Stimulated activated CD4-positive, alpha-beta T cell treated with anti-CD3 and anti-CD28 coated beads, TNF-alpha, amount 100 ng/mL, for 48 hours (primary cell): ENCODE results near the gene ANKRD40.
A peak's percentile ranks its signal among the peaks of the same experiment; 100 is the strongest.

ENCODE experiments used
- DNase-seq, 3 donors: peaks; one replicate each; pipeline ENCODE4 v3.0.0-alpha.2; 2020; ENCODE audit warnings: low read depth in 3 of 3

The ANKRD40 gene

DNA sequence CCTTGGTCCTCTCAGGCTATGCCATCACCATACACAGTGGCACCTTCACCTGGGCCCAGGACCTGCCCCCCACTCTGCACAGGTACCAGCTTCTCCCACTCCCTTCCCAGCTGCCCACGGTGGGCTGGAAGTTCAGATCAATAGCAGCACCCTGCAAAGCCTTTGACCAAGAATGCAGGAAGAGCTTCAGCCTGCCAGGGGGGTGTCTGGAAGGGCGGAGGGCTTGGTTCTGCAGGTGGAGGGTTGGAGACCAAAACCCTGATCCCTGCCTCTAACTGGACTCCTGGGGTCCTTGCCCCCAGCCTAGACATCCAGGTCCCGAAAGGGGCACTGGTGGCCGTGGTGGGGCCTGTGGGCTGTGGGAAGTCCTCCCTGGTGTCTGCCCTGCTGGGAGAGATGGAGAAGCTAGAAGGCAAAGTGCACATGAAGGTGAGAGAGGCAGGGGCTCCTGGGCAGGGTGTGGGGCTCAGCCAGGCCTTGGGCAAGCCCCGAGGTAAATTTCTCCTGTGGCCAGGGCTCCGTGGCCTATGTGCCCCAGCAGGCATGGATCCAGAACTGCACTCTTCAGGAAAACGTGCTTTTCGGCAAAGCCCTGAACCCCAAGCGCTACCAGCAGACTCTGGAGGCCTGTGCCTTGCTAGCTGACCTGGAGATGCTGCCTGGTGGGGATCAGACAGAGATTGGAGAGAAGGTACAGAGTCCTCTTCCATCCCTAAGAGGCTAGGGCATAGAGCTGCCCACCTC is 38.7 kb downstream of the ANKRD40 start:
- DNase-seq = no peak

DNA sequence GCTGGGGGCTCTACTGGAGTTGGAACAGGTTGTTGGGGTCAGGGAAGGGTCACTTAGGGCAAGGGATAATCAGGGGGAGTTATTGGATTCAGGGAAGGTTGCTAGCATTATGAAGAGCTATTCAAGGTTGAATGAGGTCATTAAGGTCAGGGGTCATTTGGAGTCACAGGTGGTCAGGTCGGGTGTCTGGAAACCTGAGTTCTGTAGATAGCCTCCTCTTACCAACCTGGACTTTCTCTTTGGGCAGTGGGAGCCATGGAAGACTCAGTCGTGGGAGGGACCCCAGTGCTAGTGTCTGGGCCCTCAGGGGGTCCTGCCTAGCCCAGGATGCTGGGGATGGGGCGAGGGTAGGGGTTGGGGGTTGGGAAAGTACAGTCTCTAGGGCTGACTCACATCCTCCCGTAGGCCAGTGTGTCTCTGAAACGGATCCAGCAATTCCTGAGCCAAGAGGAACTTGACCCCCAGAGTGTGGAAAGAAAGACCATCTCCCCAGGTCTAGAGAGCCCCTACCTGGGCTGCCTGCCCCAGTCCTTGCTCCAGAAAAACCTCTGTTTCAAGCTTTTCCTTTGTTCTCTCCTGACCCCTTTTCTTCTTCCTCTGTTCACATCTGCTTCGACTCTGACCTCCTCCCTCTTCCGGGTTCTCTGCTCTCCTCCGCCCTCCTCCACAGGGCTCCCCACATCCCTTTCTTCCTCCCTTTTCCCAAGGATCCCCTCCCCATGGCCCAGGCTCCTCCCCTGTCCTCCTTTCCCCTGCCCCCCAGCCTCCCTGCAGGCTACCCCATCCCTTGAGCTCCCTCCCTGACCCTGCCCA is 39.5 kb downstream of the ANKRD40 start:
- DNase-seq = no peak

DNA sequence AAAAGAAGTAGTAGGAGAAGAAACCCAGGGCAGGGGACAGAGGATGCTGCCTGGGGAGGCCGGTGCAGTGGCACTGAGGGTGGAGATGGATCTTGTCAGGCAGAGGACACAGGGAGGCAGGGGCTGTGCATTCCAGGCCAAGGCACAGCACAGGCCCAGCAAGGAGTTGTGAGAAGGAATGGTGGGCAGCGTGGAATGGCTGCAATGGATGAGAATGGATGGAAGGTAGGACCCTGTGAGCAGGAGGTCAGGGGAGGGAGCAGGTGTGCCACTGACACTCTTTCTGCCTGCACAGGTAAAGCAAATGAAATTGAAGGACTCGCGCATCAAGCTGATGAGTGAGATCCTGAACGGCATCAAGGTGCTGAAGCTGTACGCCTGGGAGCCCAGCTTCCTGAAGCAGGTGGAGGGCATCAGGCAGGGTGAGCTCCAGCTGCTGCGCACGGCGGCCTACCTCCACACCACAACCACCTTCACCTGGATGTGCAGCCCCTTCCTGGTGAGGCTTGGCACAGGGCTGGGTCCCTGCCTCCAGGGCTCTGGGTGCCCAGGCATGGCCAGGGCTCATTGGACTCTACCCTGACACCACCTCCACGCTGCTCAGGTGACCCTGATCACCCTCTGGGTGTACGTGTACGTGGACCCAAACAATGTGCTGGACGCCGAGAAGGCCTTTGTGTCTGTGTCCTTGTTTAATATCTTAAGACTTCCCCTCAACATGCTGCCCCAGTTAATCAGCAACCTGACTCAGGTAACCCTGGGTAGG is 40.3 kb downstream of the ANKRD40 start:
- DNase-seq = no peak

DNA sequence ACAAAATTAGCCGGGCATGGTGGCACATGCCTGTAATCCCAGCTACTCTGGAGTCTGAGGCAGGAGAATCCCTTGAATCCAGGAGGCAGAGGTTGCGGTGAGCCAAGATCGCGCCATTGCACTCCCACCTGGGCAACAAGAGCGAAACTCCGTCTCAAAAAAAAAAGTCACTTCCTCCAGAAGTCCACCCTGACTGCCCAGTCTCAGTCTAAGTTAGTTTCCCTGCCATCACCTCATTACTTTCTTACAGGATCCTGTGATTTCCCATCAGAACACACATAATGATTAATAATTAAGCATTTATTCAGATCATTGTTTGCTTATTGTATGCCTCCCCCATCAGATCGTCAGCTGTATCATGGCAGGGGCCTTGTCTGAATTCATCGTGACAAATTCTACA is 41.4 kb downstream of the ANKRD40 start:
- DNase-seq = no peak

DNA sequence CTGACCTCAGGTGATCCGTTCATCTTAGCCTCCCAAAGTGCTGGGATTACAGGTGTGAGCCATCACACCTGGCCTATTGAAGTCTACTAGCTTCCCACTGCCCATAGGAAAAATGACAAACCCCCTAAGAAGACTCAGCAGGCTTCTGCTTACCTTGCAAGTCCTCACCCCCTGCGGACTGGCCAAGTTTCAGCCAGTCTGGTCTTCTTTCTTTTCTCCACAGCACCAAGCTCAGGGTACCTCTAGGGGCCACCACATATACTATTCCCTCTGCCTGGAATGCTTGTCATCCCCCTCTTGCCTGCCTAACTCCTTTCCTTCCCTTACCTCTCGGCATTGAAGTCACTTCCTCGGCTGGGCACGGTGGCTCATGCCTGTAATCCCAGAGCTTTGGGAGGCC is 41.9 kb downstream of the ANKRD40 start:
- DNase-seq = no peak

DNA sequence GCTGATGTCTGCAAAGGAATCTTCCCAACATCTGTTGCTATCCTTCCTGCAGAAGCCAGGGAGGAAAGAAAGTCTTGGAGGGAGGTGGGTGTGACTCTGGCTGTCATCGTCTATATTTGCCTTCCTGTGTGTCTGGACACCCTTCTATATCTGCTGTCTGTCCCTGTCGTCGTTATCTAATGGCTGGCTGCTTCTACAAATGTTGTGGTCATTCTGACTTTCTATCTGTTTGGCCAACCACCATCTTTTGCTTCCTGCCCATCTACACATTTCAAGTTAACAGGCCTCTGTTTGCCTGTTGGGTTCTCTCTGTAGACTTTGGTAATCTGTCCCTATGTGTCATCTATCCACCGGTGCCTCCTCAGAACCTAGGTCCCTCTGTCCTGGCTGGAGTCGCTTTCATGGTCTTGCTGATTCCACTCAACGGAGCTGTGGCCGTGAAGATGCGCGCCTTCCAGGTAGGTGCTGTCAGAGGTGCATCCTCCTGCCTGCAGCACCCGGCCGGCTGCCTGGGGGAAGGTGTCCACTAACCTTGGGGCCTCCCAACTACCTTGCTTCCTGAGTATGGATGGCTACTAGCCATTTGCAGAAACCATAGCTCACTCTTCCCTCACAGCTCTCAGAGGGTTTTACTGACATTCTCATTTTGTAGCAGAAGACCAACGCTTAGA is 42.8 kb downstream of the ANKRD40 start:
- no peak for DNase-seq

DNA sequence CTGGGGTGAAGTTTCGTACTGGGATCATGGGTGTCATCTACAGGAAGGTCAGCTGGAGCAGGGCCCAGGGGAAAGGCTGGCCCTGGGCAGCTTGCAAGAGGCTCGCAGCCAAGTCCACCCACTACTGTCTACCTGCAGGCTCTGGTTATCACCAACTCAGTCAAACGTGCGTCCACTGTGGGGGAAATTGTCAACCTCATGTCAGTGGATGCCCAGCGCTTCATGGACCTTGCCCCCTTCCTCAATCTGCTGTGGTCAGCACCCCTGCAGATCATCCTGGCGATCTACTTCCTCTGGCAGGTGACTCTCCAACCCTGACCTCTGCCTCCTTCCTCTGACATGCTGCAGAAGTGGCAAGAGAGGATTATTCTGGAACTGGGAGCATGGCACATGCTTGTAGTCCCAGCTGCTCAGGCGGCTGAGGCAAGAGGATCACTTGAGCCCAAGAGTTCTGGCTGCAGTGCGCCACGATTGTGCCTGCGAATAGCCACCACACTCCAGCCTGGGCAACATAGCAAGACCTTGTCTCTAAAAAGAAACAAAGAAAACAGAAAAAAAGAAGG is 43.8 kb downstream of the ANKRD40 start:
- DNase-seq = no peak

DNA sequence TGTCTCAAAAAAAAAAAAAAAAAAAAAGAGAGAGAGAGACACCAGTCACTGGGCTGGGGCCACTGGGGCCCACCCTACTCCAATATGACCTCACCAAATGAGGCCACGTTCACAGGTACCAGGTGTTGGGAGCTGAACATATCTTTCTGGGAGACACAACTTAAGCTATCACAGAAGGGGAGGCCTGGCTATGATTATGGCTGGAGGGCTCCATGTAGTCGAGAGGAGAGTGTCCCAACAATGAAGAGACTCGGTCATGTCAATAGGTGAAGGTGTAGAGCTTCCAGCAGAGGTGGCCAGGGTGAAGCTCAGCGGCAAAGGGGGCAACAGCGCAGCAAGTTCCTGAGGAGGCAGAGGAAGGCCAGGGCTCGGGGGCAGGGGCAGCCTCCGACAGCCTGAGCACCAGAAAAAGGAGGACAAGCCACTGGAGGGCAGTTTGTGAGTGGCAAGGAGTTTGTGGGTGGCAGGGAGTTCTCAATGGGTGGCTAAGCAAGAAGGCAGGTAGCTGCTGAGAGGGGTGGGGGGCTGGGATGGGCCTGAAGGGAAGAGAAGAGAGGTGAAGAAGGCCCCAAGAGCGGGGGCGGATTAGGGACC is 45.0 kb downstream of the ANKRD40 start:
- DNase-seq = no peak

DNA sequence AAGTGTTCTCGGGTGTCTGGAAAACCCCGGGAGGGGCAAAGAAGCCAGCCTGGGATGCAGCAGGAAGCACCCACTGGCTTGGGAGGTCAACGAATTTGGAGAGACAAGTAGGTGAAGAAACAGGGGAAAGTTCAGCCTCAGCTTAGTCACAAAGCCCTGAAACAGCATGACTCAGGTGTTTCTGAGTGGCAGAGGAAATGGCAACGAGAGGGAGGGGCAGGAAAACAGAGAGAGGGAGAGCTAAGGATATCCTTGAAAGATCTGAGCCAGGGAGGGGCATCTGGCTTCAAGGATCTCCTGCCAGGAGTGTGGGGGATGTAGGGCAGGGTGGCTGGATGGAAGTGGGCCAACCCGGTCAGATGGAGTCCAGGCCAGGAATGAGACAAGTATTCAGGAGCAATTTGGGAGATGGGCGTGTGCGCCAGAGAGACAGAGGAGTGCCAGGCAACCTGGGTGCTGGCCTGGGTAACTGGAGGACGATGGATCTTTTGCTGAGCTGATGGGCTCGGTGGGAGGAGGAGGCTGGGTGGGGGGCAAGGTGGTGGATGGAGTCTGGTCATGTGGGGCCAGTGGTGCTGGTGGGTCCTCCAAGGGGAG is 45.8 kb downstream of the ANKRD40 start:
- DNase-seq = peak; percentile 4 to 36 (median 21)

DNA sequence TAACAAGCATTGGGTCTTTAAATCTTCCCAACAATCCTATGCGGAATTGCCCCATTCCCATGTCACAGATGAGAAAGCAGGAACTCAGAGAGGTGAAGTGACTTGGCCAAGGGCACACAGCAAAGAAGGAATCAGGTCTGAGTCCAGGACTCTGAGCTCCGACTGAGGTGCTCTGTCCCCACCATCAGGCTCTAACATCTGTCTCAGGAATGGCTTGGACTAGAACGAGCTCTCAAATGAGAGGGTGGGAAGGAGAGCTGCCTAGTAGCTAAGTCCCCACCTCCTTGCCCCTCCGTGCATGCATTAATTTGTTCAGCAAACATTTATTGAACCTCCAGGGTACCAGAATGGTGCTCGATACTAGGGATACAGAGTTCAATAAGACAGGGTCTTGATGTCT is 46.4 kb downstream of the ANKRD40 start:
- no peak for DNase-seq

DNA sequence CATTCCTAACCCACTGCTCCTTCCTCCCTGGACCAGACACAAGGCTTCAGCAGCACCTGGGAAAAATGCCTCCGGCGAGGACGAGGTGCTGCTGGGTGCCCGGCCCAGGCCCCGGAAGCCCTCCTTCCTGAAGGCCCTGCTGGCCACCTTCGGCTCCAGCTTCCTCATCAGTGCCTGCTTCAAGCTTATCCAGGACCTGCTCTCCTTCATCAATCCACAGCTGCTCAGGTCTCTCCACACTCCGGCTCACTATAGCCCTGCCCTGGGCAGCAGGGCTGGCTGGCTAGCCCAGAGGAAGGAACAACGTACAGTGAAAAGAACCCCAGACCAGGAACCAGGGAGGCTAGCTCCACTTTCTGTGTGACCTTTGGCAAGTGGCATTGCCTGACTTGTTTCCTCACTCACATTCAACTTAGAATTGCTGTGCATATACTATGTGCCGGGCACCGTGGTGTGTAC is 46.8 kb downstream of the ANKRD40 start:
- no peak for DNase-seq

DNA sequence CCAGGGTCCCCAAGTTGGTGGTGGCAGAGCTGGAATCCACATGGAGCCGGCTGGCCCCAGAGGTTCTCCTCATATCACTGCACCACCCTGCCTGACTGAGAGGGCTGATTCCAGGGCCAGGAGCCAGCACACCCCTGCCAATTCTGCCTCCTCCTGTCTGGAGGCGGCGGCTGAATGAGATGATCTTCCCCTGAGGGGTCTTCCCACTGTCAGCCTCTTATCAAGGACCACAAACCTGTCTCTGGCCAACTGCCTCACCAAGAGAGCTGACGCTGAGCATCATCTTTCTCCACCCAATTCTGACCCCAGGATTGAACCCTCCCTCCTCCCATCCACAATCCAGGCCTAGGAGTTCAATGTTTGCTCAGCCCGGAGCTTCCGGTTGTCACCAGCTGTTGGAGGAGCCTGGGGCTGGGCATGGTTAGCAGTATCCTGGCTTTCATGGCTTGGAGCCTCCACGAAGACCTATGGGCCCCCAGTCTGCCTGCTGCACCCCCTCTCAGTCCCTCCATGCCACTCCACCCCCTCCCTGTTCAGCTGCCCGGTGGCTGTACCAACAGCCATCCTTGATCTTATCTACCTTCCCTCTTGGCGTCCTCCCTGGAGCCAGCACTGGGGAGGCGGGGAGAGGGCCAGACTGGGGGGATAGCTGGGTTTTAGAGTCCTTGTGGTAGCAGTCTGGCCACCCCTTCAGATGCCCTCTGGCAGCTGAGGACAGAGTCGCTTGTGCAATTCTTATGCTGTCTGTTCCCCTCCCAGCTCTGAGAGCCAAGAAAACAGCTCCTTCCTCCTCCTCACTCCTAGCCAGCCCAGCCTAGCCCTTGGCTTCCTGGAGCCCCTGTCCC is 47.5 kb downstream of the ANKRD40 start:
- DNase-seq = no peak

DNA sequence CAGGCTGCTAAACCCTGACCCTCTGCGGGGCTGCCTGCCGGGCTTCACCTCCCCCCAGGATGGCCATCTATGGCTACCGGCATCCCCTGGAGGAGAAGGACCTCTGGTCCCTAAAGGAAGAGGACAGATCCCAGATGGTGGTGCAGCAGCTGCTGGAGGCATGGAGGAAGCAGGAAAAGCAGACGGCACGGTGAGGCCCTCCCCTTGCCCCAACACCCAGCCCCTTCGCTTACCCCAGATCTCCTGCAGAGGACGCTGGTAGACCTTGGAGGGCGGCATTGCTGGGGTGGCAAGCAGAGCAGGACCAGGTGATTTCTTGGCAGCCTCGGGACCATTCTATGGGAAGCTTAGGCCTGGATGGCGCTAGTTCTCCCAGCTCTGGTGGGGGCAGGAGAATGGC is 48.5 kb downstream of the ANKRD40 start:
- DNase-seq = no peak

DNA sequence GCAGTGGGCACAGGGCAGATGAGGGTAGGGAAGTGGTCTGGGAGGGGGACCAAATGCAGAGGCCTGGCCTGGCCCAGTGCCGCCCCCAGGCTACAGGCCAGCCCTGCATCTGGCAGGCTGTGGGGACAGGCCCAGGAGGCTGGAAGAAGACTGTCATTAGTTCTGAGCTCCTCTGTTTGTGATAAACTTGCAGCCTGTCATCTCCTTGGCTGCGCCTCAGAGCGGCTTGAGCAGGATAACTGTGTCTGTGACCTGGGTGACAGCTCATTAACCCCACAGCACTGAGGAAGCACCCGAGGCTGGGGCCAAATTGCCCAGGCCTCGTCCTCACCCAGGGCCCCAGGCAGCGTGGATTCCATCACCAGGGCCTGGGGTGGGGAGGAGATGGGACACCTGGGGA is 49.1 kb downstream of the ANKRD40 start:
- DNase-seq = no peak

DNA sequence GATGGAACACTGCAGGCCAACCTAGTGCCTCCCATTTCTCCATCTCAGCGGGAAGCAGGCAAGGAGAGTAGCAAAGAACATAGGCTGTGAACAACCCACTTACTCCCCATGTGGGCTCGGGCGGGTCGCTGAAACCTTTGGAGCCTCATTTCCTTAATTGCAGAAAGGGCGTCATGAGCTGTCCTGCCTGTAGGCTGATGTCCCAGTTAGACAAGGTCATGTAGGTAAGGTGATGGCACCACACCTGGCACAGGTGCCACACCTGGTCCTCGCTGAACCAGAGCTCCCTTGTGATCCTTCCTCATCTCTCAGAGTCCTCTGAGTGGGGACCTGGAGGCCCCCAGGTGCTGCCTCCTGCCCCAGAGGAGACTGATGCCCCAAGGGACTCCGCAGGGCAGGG is 50.1 kb downstream of the ANKRD40 start:
- DNase-seq = no peak

DNA sequence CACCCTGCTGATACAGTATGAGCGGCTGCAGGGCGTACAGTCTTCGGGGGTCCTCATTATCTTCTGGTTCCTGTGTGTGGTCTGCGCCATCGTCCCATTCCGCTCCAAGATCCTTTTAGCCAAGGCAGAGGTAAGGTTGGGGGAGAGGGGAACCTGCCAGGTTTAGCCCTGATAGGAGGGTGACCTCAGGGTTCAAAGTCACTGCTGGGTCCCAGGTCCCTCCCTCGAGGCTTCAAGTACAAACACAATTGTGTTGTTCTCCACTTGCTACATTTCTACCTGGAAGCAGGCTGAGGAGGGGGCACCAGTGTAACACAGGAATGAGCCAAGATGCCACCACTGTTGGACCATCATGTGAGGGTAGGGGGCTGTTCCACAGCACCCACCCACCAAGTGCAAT is 50.7 kb downstream of the ANKRD40 start:
- DNase-seq = no peak

DNA sequence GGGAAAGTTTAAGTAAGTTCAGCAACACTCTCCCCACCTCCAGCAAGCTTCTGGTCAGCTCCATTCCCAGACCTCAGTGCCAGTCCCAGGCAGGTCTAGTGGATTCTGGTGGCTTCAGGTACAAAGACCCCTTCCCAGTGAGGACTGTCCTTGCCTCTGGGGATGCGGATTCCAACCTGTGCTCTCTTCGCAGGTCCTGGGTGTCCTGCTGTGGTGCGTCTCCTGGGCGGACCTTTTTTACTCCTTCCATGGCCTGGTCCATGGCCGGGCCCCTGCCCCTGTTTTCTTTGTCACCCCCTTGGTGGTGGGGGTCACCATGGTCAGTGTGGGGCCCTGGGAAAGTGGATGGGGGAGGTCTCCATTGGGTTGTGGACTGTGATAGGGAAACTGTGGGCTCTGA is 51.2 kb downstream of the ANKRD40 start:
- DNase-seq = no peak

DNA sequence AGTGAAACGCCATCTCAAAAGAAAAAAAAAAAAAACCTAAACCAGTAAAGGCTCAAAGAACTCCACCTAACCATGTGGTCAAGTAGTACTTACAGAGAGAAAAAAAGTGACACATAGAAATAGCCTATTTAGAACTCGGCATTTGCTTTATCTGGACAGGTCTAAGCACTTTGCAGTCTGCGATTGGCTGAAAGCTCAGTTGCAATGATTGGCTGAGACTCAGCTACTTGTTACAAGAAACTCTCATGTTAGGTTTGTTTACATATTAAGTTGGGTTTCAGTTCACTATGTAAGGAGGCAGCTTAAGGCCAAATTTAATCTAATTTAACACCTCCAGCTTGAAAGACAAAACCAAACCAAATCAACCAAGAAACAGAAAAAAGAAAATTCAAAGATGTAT is 54.0 kb downstream of the ANKRD40 start:
- no peak for DNase-seq

DNA sequence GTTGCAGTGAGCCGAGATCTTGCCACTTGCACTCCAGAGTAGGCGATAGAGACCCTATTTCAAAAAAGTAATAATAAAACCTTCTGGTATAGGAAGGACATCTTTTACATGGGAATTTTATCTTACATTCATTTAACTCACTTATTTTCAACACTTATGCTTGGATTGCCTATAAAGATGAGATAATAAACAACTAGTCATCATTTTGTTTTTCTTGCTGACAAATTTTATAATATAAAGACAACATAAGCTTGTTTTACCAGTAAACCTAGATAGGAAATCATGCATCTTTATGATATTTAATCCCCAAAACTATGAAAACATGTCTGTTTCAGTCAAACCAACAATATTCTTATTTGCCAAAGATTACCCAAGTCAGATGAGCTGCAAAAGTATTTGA is 56.1 kb downstream of the ANKRD40 start:
- no peak for DNase-seq
